CD4-positive, alpha-beta T cell (primary cell): Measurements from ENCODE around the gene SLC2A6. TPM values are rescaled to one million over a fixed set of nuclear protein-coding genes. Genes with fewer than 3 reads are reported as not detected.
A peak's percentile ranks its signal among the peaks of the same experiment; 100 is the strongest.

ENCODE experiments used
- ATAC-seq: fragments of 200-7000 bp; cut with Tn5 transposase; one replicate; pipeline ENCODE4 v1.10.0; 2022; ENCODE audit warnings: mild to moderate bottlenecking; ENCODE audit not compliant: poor library complexity
- CTCF ChIA-PET: fragments of 350-600 bp; sonication (Branson Sonifier 250); formaldehyde crosslinking; loops from one replicate; lab custom pipeline; 2021; ENCODE audit warnings: antibody characterized with exemption, inconsistent platforms; lab: Charles Lee
- POLR2A ChIA-PET: fragments of 350-600 bp; sonication (Branson Sonifier 250); formaldehyde crosslinking; loops from one replicate; lab custom pipeline; 2021; ENCODE audit warnings: antibody characterized with exemption, inconsistent platforms; lab: Charles Lee
- DNase-seq, 14 experiments: peaks; one replicate each; pipeline ENCODE4 v3.0.0-alpha.2; 2013 to 2020; ENCODE audit warnings: mixed read lengths in 2 of 14
- H3K27ac ChIP-seq, 2 donors: one replicate each; pipeline versions ENCODE4 v1.5.1 to v1.7.0; 2013; ENCODE audit warnings: low read length in 2 of 2, low read depth in 1 of 2, mild to moderate bottlenecking in 1 of 2
- H3K27me3 ChIP-seq, 2 experiments: 1 replicate in 1 of 2; 2 replicates in 1 of 2; pipeline versions ENCODE4 v1.6.1 to v1.7.0; 2013; ENCODE audit warnings: low read length in 2 of 2, control low read depth in 1 of 2, mild to moderate bottlenecking in 1 of 2, moderate library complexity in 1 of 2; ENCODE audit not compliant: insufficient read depth in 2 of 2, control insufficient read depth in 1 of 2
- H3K36me3 ChIP-seq: one replicate; pipeline ENCODE4 v1.6.1; 2013; ENCODE audit warnings: low read length, control low read depth; ENCODE audit not compliant: insufficient read depth
- H3K4me1 ChIP-seq: one replicate; pipeline ENCODE4 v1.6.1; 2013; ENCODE audit warnings: low read length, control low read depth; ENCODE audit not compliant: insufficient read depth
- H3K4me3 ChIP-seq: one replicate; pipeline ENCODE4 v1.5.1; 2013; ENCODE audit warnings: mild to moderate bottlenecking, low read length, moderate library complexity
- H3K9me3 ChIP-seq, 2 experiments: 1 replicate in 1 of 2; 2 replicates in 1 of 2; pipeline versions ENCODE4 v1.6.1 to v1.7.0; 2013; ENCODE audit warnings: low read length in 2 of 2, mild to moderate bottlenecking in 2 of 2, control low read depth in 1 of 2, moderate library complexity in 1 of 2; ENCODE audit not compliant: control insufficient read depth in 1 of 2, insufficient read depth in 1 of 2
- H3K27ac Mint-ChIP-seq: one replicate; pipeline ENCODE4 v1.8.0; 2020; ENCODE audit warnings: mixed read lengths
- H3K27me3 Mint-ChIP-seq: one replicate; pipeline ENCODE4 v1.8.0; 2021; ENCODE audit warnings: mixed read lengths
- H3K36me3 Mint-ChIP-seq: one replicate; pipeline ENCODE4 v1.8.0; 2021; ENCODE audit warnings: low read depth, mixed read lengths
- H3K4me1 Mint-ChIP-seq: one replicate; pipeline ENCODE4 v1.8.0; 2021; ENCODE audit warnings: low read depth, mixed read lengths
- H3K4me3 Mint-ChIP-seq: one replicate; pipeline ENCODE4 v1.8.0; 2020; ENCODE audit warnings: mild to moderate bottlenecking, mixed read lengths
- H3K9me3 Mint-ChIP-seq: one replicate; pipeline ENCODE4 v1.8.0; 2020; ENCODE audit warnings: mixed read lengths
- intact Hi-C, 2 experiments: fragments of 100-400 bp; cut with DNase I in 1 of 2; cut with micrococcal nuclease in 1 of 2; formaldehyde crosslinking; loops; one replicate each; pipeline versions ENCODE4 v1.15.1 to v1.9.0; 2023 to 2025; cut with DNase I, micrococcal nuclease
- total RNA-seq, 174 experiments: library from RNA in 2 of 174; stranded (reverse) in 2 of 174; gene quantifications; one replicate each; pipeline ENCODE4 v1.2.3 and lab custom pipeline; 2021 to 2026
- TF ChIP-seq, protein P1 (sequence below): fragments of 200-600 bp; IDR thresholded peaks from one replicate; pipeline ENCODE4 v1.8.0; 2022; ENCODE audit warnings: antibody characterized with exemption, mild to moderate bottlenecking

Gene SLC2A6
- total RNA-seq, 2 experiments from 2014 or later = 1.8 to 3.2 TPM

DNA sequence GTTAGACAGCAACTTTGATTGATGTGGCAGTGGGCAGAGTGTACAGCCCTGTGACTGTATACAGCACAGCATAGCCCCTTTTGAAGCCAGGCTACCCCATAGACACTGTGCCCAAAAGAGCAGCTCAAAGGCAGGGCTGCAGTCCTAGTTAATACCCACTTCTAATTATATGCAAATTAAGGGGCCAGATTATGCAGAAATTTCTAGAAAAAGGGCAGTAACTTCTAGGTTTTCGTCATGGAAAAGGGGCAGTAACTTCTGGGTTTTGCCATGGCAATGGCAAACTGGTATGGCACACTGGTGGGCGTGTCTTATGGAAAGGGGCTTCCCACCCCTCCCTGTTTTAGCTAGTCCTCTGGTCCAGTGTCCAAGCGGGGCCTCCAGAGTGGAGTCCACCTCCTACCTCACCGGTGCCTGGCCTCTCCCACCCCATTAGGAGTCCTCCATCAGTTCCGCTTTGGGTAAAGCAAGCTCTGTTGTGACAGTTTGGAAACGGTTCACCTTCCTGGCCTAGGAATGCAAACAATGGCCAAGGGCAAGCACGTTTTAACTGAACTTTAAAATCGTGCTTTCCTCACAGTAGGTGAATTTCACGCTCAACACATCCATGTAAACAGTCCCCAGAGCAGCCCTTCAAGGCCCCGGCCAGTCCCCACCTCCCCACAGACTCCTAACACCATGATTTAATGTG lies 51.1 kb downstream of the SLC2A6 start:
- H3K27me3 Mint-ChIP-seq = peaks cover 32% of the 10 kb centered on the region
- H3K4me3 Mint-ChIP-seq = peak overlapping the region; percentile 61
- Histone ChIP-seq H3K27ac (no peak overlapping the region), H3K4me1 (peaks cover 5% of the 10 kb centered on the region), H3K9me3 (peaks cover 0 to 15% of the 10 kb centered on the region in 2 experiments), H3K27me3 (peaks cover 22 to 27% of the 10 kb centered on the region in 2 experiments), H3K36me3 (no peaks in the 10 kb centered on the region), H3K4me3 (no peak overlapping the region)
- no peaks in the 10 kb centered on the region for H3K9me3 Mint-ChIP-seq
- ATAC-seq (no peak), DNase-seq (no peak)
- ChIA-PET CTCF (no interaction called here), POLR2A (no interaction called here)
- H3K27ac Mint-ChIP-seq = no peak overlapping the region
- intact Hi-C loops = no loop called here
- H3K4me1 Mint-ChIP-seq = peaks cover 12% of the 10 kb centered on the region
- TF ChIP-seq, protein P1, sequence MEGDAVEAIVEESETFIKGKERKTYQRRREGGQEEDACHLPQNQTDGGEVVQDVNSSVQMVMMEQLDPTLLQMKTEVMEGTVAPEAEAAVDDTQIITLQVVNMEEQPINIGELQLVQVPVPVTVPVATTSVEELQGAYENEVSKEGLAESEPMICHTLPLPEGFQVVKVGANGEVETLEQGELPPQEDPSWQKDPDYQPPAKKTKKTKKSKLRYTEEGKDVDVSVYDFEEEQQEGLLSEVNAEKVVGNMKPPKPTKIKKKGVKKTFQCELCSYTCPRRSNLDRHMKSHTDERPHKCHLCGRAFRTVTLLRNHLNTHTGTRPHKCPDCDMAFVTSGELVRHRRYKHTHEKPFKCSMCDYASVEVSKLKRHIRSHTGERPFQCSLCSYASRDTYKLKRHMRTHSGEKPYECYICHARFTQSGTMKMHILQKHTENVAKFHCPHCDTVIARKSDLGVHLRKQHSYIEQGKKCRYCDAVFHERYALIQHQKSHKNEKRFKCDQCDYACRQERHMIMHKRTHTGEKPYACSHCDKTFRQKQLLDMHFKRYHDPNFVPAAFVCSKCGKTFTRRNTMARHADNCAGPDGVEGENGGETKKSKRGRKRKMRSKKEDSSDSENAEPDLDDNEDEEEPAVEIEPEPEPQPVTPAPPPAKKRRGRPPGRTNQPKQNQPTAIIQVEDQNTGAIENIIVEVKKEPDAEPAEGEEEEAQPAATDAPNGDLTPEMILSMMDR = no peak
- no peaks in the 10 kb centered on the region for H3K36me3 Mint-ChIP-seq

DNA sequence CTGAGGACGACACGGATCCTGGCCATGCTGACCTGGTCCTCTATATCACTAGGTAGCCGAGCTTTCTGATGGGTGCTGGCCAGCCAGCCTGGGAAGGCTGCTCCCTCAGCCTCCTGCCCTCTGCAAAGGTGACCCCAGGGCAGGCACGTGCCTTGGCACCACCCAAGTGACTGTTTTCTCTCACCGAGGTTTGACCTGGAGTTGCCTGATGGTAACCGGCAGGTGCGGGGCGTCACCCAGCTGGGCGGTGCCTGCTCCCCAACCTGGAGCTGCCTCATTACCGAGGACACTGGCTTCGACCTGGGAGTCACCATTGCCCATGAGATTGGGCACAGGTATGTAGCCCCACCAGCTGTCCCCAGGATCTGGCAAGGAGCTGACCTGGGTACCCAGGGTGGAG lies 52.9 kb downstream of the SLC2A6 start:
- peaks cover 32% of the 10 kb centered on the region for H3K27me3 Mint-ChIP-seq
- no peaks in the 10 kb centered on the region for H3K9me3 Mint-ChIP-seq
- no peak for DNase-seq
- ATAC-seq = no peak
- H3K4me1 ChIP-seq = peaks cover 5% of the 10 kb centered on the region
- no peak overlapping the region for H3K4me3 Mint-ChIP-seq
- H3K27ac ChIP-seq = no peak overlapping the region
- TF ChIP-seq, protein P1 = no peak
- H3K36me3 ChIP-seq = no peaks in the 10 kb centered on the region
- H3K4me3 ChIP-seq = no peak overlapping the region
- H3K27me3 ChIP-seq = peaks cover 22 to 27% of the 10 kb centered on the region in 2 experiments
- H3K36me3 Mint-ChIP-seq = no peaks in the 10 kb centered on the region
- ChIA-PET CTCF (no interaction called here), POLR2A (no interaction called here)
- intact Hi-C loops = no loop called here
- H3K4me1 Mint-ChIP-seq = peaks cover 12% of the 10 kb centered on the region
- H3K27ac Mint-ChIP-seq = no peak overlapping the region
- H3K9me3 ChIP-seq = peaks cover 0 to 15% of the 10 kb centered on the region in 2 experiments

DNA sequence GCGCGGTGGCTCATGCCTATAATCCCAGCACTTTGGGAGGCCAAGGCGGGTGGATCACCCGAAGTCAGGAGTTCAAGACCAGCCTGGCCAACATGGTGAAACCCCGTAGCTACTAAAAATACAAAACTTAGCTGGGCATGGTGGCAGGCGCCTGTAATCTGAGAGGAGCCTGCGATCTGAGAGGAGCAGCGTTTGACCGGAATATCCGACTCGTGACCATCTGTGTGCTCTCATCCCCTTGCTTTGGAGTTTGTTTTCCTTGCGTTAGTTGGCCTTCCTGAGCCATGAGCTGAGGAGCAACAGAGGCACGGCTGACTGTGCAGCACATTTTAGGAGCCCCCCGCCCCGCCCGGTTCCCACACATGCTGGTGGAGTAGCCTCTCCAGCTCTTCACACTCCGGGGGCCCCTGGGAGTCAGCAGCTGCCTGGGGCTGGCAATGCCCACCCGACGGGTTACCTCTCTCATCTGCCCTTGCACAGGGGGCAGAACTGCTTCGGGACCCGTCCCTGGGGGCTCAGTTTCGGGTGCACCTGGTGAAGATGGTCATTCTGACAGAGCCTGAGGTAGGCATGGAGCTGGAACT lies 53.8 kb downstream of the SLC2A6 start:
- POLR2A ChIA-PET = no interaction called here

More for the DNA sequence above, 53.8 kb downstream of the SLC2A6 start:
- CTCF ChIA-PET = interaction anchor here (0.6 kb wide), 1 partner anchor 12 kb away, joined by 4 read pairs; no protein-coding TSS in a partner anchor
- H3K27me3 Mint-ChIP-seq = peaks cover 29% of the 10 kb centered on the region
- ATAC-seq (no peak), DNase-seq (no peak)
- no peaks in the 10 kb centered on the region for H3K9me3 Mint-ChIP-seq
- TF ChIP-seq, protein P1 = no peak
- Histone ChIP-seq H3K27me3 (peaks cover 22 to 27% of the 10 kb centered on the region in 2 experiments), H3K36me3 (no peaks in the 10 kb centered on the region), H3K4me1 (peaks cover 5% of the 10 kb centered on the region), H3K9me3 (peaks cover 0 to 15% of the 10 kb centered on the region in 2 experiments), H3K27ac (no peak overlapping the region), H3K4me3 (no peak overlapping the region)
- no peak overlapping the region for H3K27ac Mint-ChIP-seq
- no peak overlapping the region for H3K4me3 Mint-ChIP-seq
- intact Hi-C loops = no loop called here
- peaks cover 12% of the 10 kb centered on the region for H3K4me1 Mint-ChIP-seq
- H3K36me3 Mint-ChIP-seq = no peaks in the 10 kb centered on the region
